ES-I3 (cell line): Measurements from ENCODE around the gene RAX2.
"Not testable (repeated sequence)": the region's sequence is repeated elsewhere in the genome, so short reads cannot be mapped to it uniquely, and the experiment has no call there.

Experiments
- H3K36me3 ChIP-seq: 2 replicates; pipeline ENCODE4 v1.6.1; 2013; ENCODE audit warnings: mild to moderate bottlenecking, low read length, control low read depth, moderate library complexity; ENCODE audit not compliant: insufficient read depth
- H3K4me1 ChIP-seq: 2 replicates; pipeline ENCODE4 v1.6.1; 2013; ENCODE audit warnings: mild to moderate bottlenecking, control low read depth, low read length; ENCODE audit not compliant: insufficient read depth
- H3K9ac ChIP-seq: 2 replicates; pipeline ENCODE4 v1.6.1; 2013; ENCODE audit warnings: low read depth, mild to moderate bottlenecking, low read length, moderate library complexity
- H3K9me3 ChIP-seq: 2 replicates; pipeline ENCODE4 v1.6.1; 2013; ENCODE audit warnings: mild to moderate bottlenecking, low read length, moderate library complexity; ENCODE audit not compliant: control insufficient read depth, insufficient read depth

Gene RAX2

GRCh38 chr19:3776479-3777040, 4.5 kb upstream of the RAX2 start:
- Histone ChIP-seq H3K9me3 (peaks cover 7% of the 10 kb centered on the region; the same call in 1 of the 2 replicates), H3K36me3 (no peaks in the 10 kb centered on the region; the same call in 1 of the 2 replicates), H3K9ac (no peak overlapping the region), H3K4me1 (no peaks in the 10 kb centered on the region)

- Histone ChIP-seq H3K9ac (no peak overlapping the region), H3K36me3 (no peaks in the 10 kb centered on the region), H3K4me1 (no peaks in the 10 kb centered on the region), H3K9me3 (peaks cover 1% of the 10 kb centered on the region; the same call in 1 of the 2 replicates)
Observed at GRCh38 chr19:3775831-3776230, 3.8 kb upstream of the RAX2 start.

GRCh38 chr19:3775374-3775711, 3.3 kb upstream of the RAX2 start:
- no peaks in the 10 kb centered on the region for H3K4me1 ChIP-seq
- no peak overlapping the region for H3K9ac ChIP-seq
- no peaks in the 10 kb centered on the region for H3K9me3 ChIP-seq
- no peaks in the 10 kb centered on the region for H3K36me3 ChIP-seq

- no peak overlapping the region for H3K9ac ChIP-seq
- H3K4me1 ChIP-seq = no peaks in the 10 kb centered on the region
- no peaks in the 10 kb centered on the region for H3K36me3 ChIP-seq
- no peaks in the 10 kb centered on the region for H3K9me3 ChIP-seq
Observed at GRCh38 chr19:3774621-3775373, 2.8 kb upstream of the RAX2 start.

GRCh38 chr19:3773814-3774515, 1.9 kb upstream of the RAX2 start:
- Histone ChIP-seq H3K9ac (no peak overlapping the region), H3K9me3 (no peaks in the 10 kb centered on the region), H3K36me3 (no peaks in the 10 kb centered on the region), H3K4me1 (no peaks in the 10 kb centered on the region)

- Histone ChIP-seq H3K36me3 (no peaks in the 10 kb centered on the region), H3K9me3 (no peaks in the 10 kb centered on the region), H3K9ac (no peak overlapping the region), H3K4me1 (no peaks in the 10 kb centered on the region)
Observed at GRCh38 chr19:3771000-3771905, 775 bp downstream of the RAX2 start.

GRCh38 chr19:3770136-3770999, 1.7 kb downstream of the RAX2 start:
- H3K9ac ChIP-seq = no peak overlapping the region
- H3K9me3 ChIP-seq = no peaks in the 10 kb centered on the region
- no peaks in the 10 kb centered on the region for H3K36me3 ChIP-seq
- H3K4me1 ChIP-seq = no peaks in the 10 kb centered on the region

GRCh38 chr19:3769494-3769893, 2.5 kb downstream of the RAX2 start:
- H3K9ac ChIP-seq = no peak overlapping the region
- no peaks in the 10 kb centered on the region for H3K4me1 ChIP-seq
- H3K36me3 ChIP-seq = no peaks in the 10 kb centered on the region
- H3K9me3 ChIP-seq = no peaks in the 10 kb centered on the region

GRCh38 chr19:3768748-3769099, 3.3 kb downstream of the RAX2 start:
- no peaks in the 10 kb centered on the region for H3K9me3 ChIP-seq
- no peak overlapping the region for H3K9ac ChIP-seq
- H3K4me1 ChIP-seq = no peaks in the 10 kb centered on the region
- no peaks in the 10 kb centered on the region for H3K36me3 ChIP-seq

GRCh38 chr19:3768015-3768747, 3.8 kb downstream of the RAX2 start:
- no peaks in the 10 kb centered on the region for H3K9me3 ChIP-seq
- no peaks in the 10 kb centered on the region for H3K36me3 ChIP-seq
- no peak overlapping the region for H3K9ac ChIP-seq
- no peaks in the 10 kb centered on the region for H3K4me1 ChIP-seq

- no peaks in the 10 kb centered on the region for H3K9me3 ChIP-seq
- H3K9ac ChIP-seq = no peak overlapping the region
- H3K4me1 ChIP-seq = no peaks in the 10 kb centered on the region
- H3K36me3 ChIP-seq = no peaks in the 10 kb centered on the region
Observed at GRCh38 chr19:3767050-3767449, 5.0 kb downstream of the RAX2 start.

GRCh38 chr19:3766520-3766919, 5.5 kb downstream of the RAX2 start:
- Histone ChIP-seq H3K4me1 (no peaks in the 10 kb centered on the region), H3K9me3 (no peaks in the 10 kb centered on the region), H3K9ac (no peak overlapping the region), H3K36me3 (no peaks in the 10 kb centered on the region)

- not testable (repeated sequence) for H3K36me3 ChIP-seq, H3K9ac ChIP-seq, H3K4me1 ChIP-seq, H3K9me3 ChIP-seq
Observed at GRCh38 chr19:3765757-3766156, 6.3 kb downstream of the RAX2 start.
